ENCODE data around the gene LPCAT4. TPM values are rescaled to one million over a fixed set of nuclear protein-coding genes. Genes with fewer than 3 reads are reported as not detected.
A peak's percentile ranks its signal among the peaks of the same experiment; 100 is the strongest.
"Not testable (repeated sequence)": the region's sequence is repeated elsewhere in the genome, so short reads cannot be mapped to it uniquely, and the experiment has no call there.

Gene LPCAT4
- total and polyA plus RNA-seq, 2 of the 8 experiments (the other 6 are each of a cell fraction or from before 2014, with no cell fraction given), result 69.3 to 109 TPM

DNA sequence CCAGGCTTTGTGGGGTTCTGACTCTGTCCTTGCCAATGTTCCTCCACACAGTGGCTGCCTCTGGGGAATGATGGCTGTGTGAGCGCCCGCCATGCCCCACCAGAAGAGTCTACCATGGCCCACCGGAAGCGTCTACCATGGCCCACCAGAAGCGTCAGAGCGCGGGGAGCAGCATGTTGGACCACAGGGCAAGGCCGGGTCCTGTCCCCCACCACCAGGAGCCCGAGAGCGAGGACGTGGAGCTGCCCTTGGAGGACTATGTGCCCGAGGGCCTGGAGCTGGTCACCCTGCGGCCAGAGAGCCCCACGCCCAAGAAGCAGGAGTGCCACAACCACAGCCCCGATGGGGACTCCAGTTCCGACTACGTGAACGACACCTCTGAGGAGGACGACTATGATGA is 42.5 kb upstream of the LPCAT4 start:
- H2BK12ac ChIP-seq (ENCODE audit: low read depth, low read length); H3K4ac ChIP-seq (replicated peaks; ENCODE audit: insufficient read length, low read depth, low read length); H2AFZ ChIP-seq (ENCODE audit: low read length); H2BK120ac ChIP-seq (replicated peaks; ENCODE audit: low read depth, low read length); H4K5ac ChIP-seq (ENCODE audit: insufficient read length, low read depth, low read length); H2BK5ac ChIP-seq (ENCODE audit: low read depth, low read length); H4K8ac ChIP-seq (ENCODE audit: extremely low read depth, insufficient read depth, low read length); FAIRE-seq; H3K27ac ChIP-seq (ENCODE audit: low read depth, low read length); H3K9ac ChIP-seq (replicated peaks in 1 of 4; ENCODE audit: extremely low read depth in 1 of 4, low read depth in 3 of 4, low read length in 3 of 4); CTCF ChIA-PET (ENCODE audit: partially characterized antibody); H3K23ac ChIP-seq (ENCODE audit: insufficient read length); POLR2A ChIA-PET (ENCODE audit: partially characterized antibody); H4K20me1 ChIP-seq (replicated peaks in 1 of 2; ENCODE audit: control insufficient read depth in 1 of 2, insufficient read depth in 2 of 2, low read length in 2 of 2); H2AK5ac ChIP-seq (ENCODE audit: low read depth, low read length); H3K79me2 ChIP-seq (ENCODE audit: control insufficient read depth in 1 of 2, insufficient read depth in 2 of 2, low read length in 2 of 2); H3K79me1 ChIP-seq (ENCODE audit: low read depth, low read length); H3K23me2 ChIP-seq (ENCODE audit: low read depth, low read length); H3K4me1 ChIP-seq (replicated peaks in 1 of 4; ENCODE audit: control insufficient read depth in 3 of 4, insufficient read depth in 4 of 4, low read length in 3 of 4); H4K91ac ChIP-seq (replicated peaks; ENCODE audit: insufficient read length, low read length); H2BK15ac ChIP-seq (ENCODE audit: low read length); H3K4me3 ChIP-seq (ENCODE audit: extremely low read depth in 1 of 4, insufficient read depth in 2 of 4, low read depth in 3 of 4, low read length in 4 of 4); H3K14ac ChIP-seq (ENCODE audit: insufficient read length); H3K56ac ChIP-seq (replicated peaks; ENCODE audit: insufficient read length, low read depth, low read length); H3K27me3 ChIP-seq (replicated peaks in 1 of 4; ENCODE audit: control insufficient read depth in 3 of 4, extremely low read depth in 1 of 4, insufficient read depth in 3 of 4, low read length in 3 of 4); H3K4me2 ChIP-seq (ENCODE audit: insufficient read depth in 1 of 2, low read depth in 2 of 2, low read length in 2 of 2); H3K36me3 ChIP-seq (ENCODE audit: control insufficient read depth in 2 of 4, insufficient read depth in 4 of 4, low read length in 3 of 4); H3K9me3 ChIP-seq (ENCODE audit: insufficient read depth in 2 of 2, low read depth in 1 of 2, low read length in 1 of 2); H3K18ac ChIP-seq (ENCODE audit: extremely low read depth, low read length); H2BK20ac ChIP-seq (ENCODE audit: low read length): not testable (repeated sequence)
- DNase-seq (ENCODE audit: low read depth in 1 of 2, low spot score in 2 of 2), result peak in 1 of 2 experiments; percentile 29
- whole genome bisulfite sequencing, 2 experiments (ENCODE audit: extremely low coverage in 1 of 2, insufficient coverage in 1 of 2, insufficient read length in 1 of 2, insufficient replicate concordance in 2 of 2, low coverage in 1 of 2, low lambda C conversion rate in 2 of 2, missing lambda C conversion rate in 1 of 2), result 94% methylated on average over 9 of the region's 19 CpGs; no CpG with 5 or more reads in 1 of the 2 experiments

DNA sequence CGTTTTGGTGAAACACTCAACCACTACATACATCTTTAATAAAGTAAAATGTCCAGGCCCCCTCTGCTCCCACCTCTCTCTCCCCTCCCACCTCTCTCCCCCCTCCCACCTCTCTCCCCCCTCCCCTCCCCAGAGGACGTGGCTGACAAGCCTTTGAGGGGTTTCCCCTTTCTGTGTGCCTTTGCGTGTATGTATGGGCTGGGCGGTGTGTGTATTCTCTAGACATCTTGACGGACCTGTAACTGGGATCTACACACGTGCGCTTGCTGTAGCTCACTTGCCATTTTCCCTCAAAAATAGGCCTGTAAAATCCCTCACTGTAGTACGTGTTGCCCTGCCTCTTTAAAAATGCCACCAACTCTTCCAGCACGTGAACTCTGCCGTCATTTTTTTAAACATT is 42.0 kb upstream of the LPCAT4 start:
- H3K4me1 ChIP-seq (replicated peaks in 1 of 4; ENCODE audit: control insufficient read depth in 3 of 4, insufficient read depth in 4 of 4, low read length in 3 of 4); H4K91ac ChIP-seq (replicated peaks; ENCODE audit: insufficient read length, low read length); H3K23me2 ChIP-seq (ENCODE audit: low read depth, low read length); DNase-seq (ENCODE audit: low read depth in 1 of 2, low spot score in 2 of 2); H3K4me2 ChIP-seq (ENCODE audit: insufficient read depth in 1 of 2, low read depth in 2 of 2, low read length in 2 of 2); H4K20me1 ChIP-seq (replicated peaks in 1 of 2; ENCODE audit: control insufficient read depth in 1 of 2, insufficient read depth in 2 of 2, low read length in 2 of 2); H3K4ac ChIP-seq (replicated peaks; ENCODE audit: insufficient read length, low read depth, low read length); H3K79me2 ChIP-seq (ENCODE audit: control insufficient read depth in 1 of 2, insufficient read depth in 2 of 2, low read length in 2 of 2); H3K79me1 ChIP-seq (ENCODE audit: low read depth, low read length); H3K14ac ChIP-seq (ENCODE audit: insufficient read length); H4K8ac ChIP-seq (ENCODE audit: extremely low read depth, insufficient read depth, low read length); H3K23ac ChIP-seq (ENCODE audit: insufficient read length); H3K18ac ChIP-seq (ENCODE audit: extremely low read depth, low read length); H3K27me3 ChIP-seq (replicated peaks in 1 of 4; ENCODE audit: control insufficient read depth in 3 of 4, extremely low read depth in 1 of 4, insufficient read depth in 3 of 4, low read length in 3 of 4); H4K5ac ChIP-seq (ENCODE audit: insufficient read length, low read depth, low read length); H2BK15ac ChIP-seq (ENCODE audit: low read length); H3K9ac ChIP-seq (replicated peaks in 1 of 4; ENCODE audit: extremely low read depth in 1 of 4, low read depth in 3 of 4, low read length in 3 of 4); FAIRE-seq; H2AK5ac ChIP-seq (ENCODE audit: low read depth, low read length); H2AFZ ChIP-seq (ENCODE audit: low read length); H3K36me3 ChIP-seq (ENCODE audit: control insufficient read depth in 2 of 4, insufficient read depth in 4 of 4, low read length in 3 of 4); POLR2A ChIA-PET (ENCODE audit: partially characterized antibody); H2BK20ac ChIP-seq (ENCODE audit: low read length); CTCF ChIA-PET (ENCODE audit: partially characterized antibody); H2BK120ac ChIP-seq (replicated peaks; ENCODE audit: low read depth, low read length); H2BK5ac ChIP-seq (ENCODE audit: low read depth, low read length); H3K56ac ChIP-seq (replicated peaks; ENCODE audit: insufficient read length, low read depth, low read length); H3K4me3 ChIP-seq (ENCODE audit: extremely low read depth in 1 of 4, insufficient read depth in 2 of 4, low read depth in 3 of 4, low read length in 4 of 4); H3K9me3 ChIP-seq (ENCODE audit: insufficient read depth in 2 of 2, low read depth in 1 of 2, low read length in 1 of 2); H3K27ac ChIP-seq (ENCODE audit: low read depth, low read length); H2BK12ac ChIP-seq (ENCODE audit: low read depth, low read length): not testable (repeated sequence)
- no CpG with 5 or more reads among the region's 10 CpGs for WGBS, 2 experiments (ENCODE audit: extremely low coverage in 1 of 2, insufficient coverage in 1 of 2, insufficient read length in 1 of 2, insufficient replicate concordance in 2 of 2, low coverage in 1 of 2, low lambda C conversion rate in 2 of 2, missing lambda C conversion rate in 1 of 2)

All from H1 (cell line).